ENCODE results near the gene FMR1.
A peak's percentile ranks its signal among the peaks of the same experiment; 100 is the strongest.

FMR1 gene

GRCh38 chrX:147916375-147916968, 4.8 kb downstream of the FMR1 start:
- H3K9ac ChIP-seq (ENCODE audit: low read length): no peak overlapping the region
- no peaks in the 10 kb centered on the region for H3K36me3 ChIP-seq (ENCODE audit: control insufficient read depth, insufficient read depth, low read length)
- no peaks in the 10 kb centered on the region for H3K9me3 ChIP-seq (ENCODE audit: control insufficient read depth, insufficient read depth, low read depth, low read length)
- peaks cover 39% of the 10 kb centered on the region for H3K4me1 ChIP-seq (ENCODE audit: control insufficient read depth, insufficient read depth, low read length)
- H3K27ac ChIP-seq (ENCODE audit: low read depth, low read length): 0 out of 2 replicates have a peak overlapping the region, but pooled peaks have one; percentile 26
- H3K27me3 ChIP-seq (ENCODE audit: control insufficient read depth, insufficient read depth, low read length): no peaks in the 10 kb centered on the region
- H3K4me3 ChIP-seq (ENCODE audit: low read depth, low read length): no peak overlapping the region

GRCh38 chrX:147917700-147918695, 6.3 kb downstream of the FMR1 start:
- H3K27me3 ChIP-seq (ENCODE audit: control insufficient read depth, insufficient read depth, low read length): no peaks in the 10 kb centered on the region
- H3K4me3 ChIP-seq (ENCODE audit: low read depth, low read length): no peak overlapping the region
- H3K4me1 ChIP-seq (ENCODE audit: control insufficient read depth, insufficient read depth, low read length): peaks cover 39% of the 10 kb centered on the region
- H3K9ac ChIP-seq (ENCODE audit: low read length): no peak overlapping the region
- H3K27ac ChIP-seq (ENCODE audit: low read depth, low read length): no peak overlapping the region
- H3K9me3 ChIP-seq (ENCODE audit: control insufficient read depth, insufficient read depth, low read depth, low read length): no peaks in the 10 kb centered on the region
- H3K36me3 ChIP-seq (ENCODE audit: control insufficient read depth, insufficient read depth, low read length): no peaks in the 10 kb centered on the region; the same call in 1 of the 2 replicates

GRCh38 chrX:147920161-147920666, 8.5 kb downstream of the FMR1 start:
- H3K36me3 ChIP-seq (ENCODE audit: control insufficient read depth, insufficient read depth, low read length): no peaks in the 10 kb centered on the region; the same call in 1 of the 2 replicates
- H3K9me3 ChIP-seq (ENCODE audit: control insufficient read depth, insufficient read depth, low read depth, low read length): no peaks in the 10 kb centered on the region
- H3K27me3 ChIP-seq (ENCODE audit: control insufficient read depth, insufficient read depth, low read length): no peaks in the 10 kb centered on the region
- no peak overlapping the region for H3K9ac ChIP-seq (ENCODE audit: low read length)
- H3K27ac ChIP-seq (ENCODE audit: low read depth, low read length): no peak overlapping the region
- peaks cover 31% of the 10 kb centered on the region for H3K4me1 ChIP-seq (ENCODE audit: control insufficient read depth, insufficient read depth, low read length)
- no peak overlapping the region for H3K4me3 ChIP-seq (ENCODE audit: low read depth, low read length)

DNA sequence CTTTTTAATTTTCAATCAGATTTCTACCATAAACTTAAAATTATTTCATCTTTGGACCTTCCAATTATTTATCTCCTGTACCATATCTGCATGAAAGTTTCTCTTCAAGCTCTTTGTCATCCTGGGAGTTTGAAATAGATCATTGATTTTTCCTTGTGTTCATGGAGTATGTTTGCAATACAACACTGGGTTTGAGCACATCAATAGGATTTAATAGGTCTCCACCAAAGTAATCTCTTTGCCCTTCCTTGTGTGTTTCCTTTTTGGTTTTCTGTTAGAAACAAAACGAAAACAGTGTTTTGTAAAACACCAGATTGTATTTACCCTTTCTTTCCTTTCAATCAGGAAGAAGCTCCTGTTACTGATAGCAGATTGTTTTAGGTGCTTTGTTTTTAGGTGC, 11.9 kb downstream of the FMR1 start:
- Histone ChIP-seq H3K27me3 (ENCODE audit: control insufficient read depth, insufficient read depth, low read length) (no peaks in the 10 kb centered on the region), H3K36me3 (ENCODE audit: control insufficient read depth, insufficient read depth, low read length) (peaks cover 26% of the 10 kb centered on the region), H3K9ac (ENCODE audit: low read length) (no peak overlapping the region), H3K9me3 (ENCODE audit: control insufficient read depth, insufficient read depth, low read depth, low read length) (no peaks in the 10 kb centered on the region), H3K4me3 (ENCODE audit: low read depth, low read length) (no peak overlapping the region), H3K4me1 (ENCODE audit: control insufficient read depth, insufficient read depth, low read length) (0 out of 2 replicates have a peak, but pooled peaks cover 8% of the 10 kb centered on the region), H3K27ac (ENCODE audit: low read depth, low read length) (no peak overlapping the region)

GRCh38 chrX:147927256-147927655, 15.5 kb downstream of the FMR1 start:
- Histone ChIP-seq H3K4me1 (ENCODE audit: control insufficient read depth, insufficient read depth, low read length) (no peaks in the 10 kb centered on the region), H3K27ac (ENCODE audit: low read depth, low read length) (no peak overlapping the region), H3K9ac (ENCODE audit: low read length) (no peak overlapping the region), H3K36me3 (ENCODE audit: control insufficient read depth, insufficient read depth, low read length) (peaks cover 60% of the 10 kb centered on the region), H3K9me3 (ENCODE audit: control insufficient read depth, insufficient read depth, low read depth, low read length) (no peaks in the 10 kb centered on the region), H3K4me3 (ENCODE audit: low read depth, low read length) (no peak overlapping the region), H3K27me3 (ENCODE audit: control insufficient read depth, insufficient read depth, low read length) (no peaks in the 10 kb centered on the region)

DNA sequence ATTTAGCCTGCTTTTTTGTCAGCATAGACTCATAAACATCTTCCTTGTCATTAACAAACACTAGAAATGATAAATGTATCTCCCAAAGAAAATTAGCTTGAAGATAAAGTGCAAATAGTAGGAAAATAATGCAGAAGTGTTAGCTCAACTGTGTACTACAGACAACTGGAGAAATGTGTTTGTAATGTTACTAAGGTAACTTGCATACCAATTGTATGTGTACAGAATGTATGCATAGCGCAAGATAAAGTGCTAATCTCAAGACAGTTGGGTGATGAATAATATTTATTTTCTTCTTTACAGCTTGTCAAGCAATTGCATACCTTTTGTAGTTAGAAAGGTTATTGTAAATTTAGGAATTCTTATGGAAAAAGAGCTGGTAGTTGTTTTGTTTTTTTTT, 22.1 kb downstream of the FMR1 start:
- Histone ChIP-seq H3K9me3 (ENCODE audit: control insufficient read depth, insufficient read depth, low read depth, low read length) (no peaks in the 10 kb centered on the region), H3K4me1 (ENCODE audit: control insufficient read depth, insufficient read depth, low read length) (no peaks in the 10 kb centered on the region), H3K27me3 (ENCODE audit: control insufficient read depth, insufficient read depth, low read length) (no peaks in the 10 kb centered on the region), H3K27ac (ENCODE audit: low read depth, low read length) (no peak overlapping the region), H3K4me3 (ENCODE audit: low read depth, low read length) (no peak overlapping the region), H3K9ac (ENCODE audit: low read length) (no peak overlapping the region), H3K36me3 (ENCODE audit: control insufficient read depth, insufficient read depth, low read length) (peaks cover 90% of the 10 kb centered on the region)

GRCh38 chrX:147935156-147935758, 23.5 kb downstream of the FMR1 start:
- H3K4me1 ChIP-seq (ENCODE audit: control insufficient read depth, insufficient read depth, low read length): no peaks in the 10 kb centered on the region

GRCh38 chrX:147945286-147945685, 33.6 kb downstream of the FMR1 start:
- Histone ChIP-seq H3K9ac (ENCODE audit: low read length) (no peak overlapping the region), H3K36me3 (ENCODE audit: control insufficient read depth, insufficient read depth, low read length) (peaks cover 84% of the 10 kb centered on the region), H3K4me1 (ENCODE audit: control insufficient read depth, insufficient read depth, low read length) (no peaks in the 10 kb centered on the region), H3K27ac (ENCODE audit: low read depth, low read length) (no peak overlapping the region), H3K9me3 (ENCODE audit: control insufficient read depth, insufficient read depth, low read depth, low read length) (no peaks in the 10 kb centered on the region), H3K27me3 (ENCODE audit: control insufficient read depth, insufficient read depth, low read length) (no peaks in the 10 kb centered on the region), H3K4me3 (ENCODE audit: low read depth, low read length) (no peak overlapping the region)

More at GRCh38 chrX:147935156-147935758, 23.5 kb downstream of the FMR1 start:
- H3K9me3 ChIP-seq (ENCODE audit: control insufficient read depth, insufficient read depth, low read depth, low read length): no peaks in the 10 kb centered on the region
- no peak overlapping the region for H3K4me3 ChIP-seq (ENCODE audit: low read depth, low read length)
- H3K36me3 ChIP-seq (ENCODE audit: control insufficient read depth, insufficient read depth, low read length): peaks cover 89% of the 10 kb centered on the region
- H3K27me3 ChIP-seq (ENCODE audit: control insufficient read depth, insufficient read depth, low read length): no peaks in the 10 kb centered on the region
- H3K9ac ChIP-seq (ENCODE audit: low read length): no peak overlapping the region
- H3K27ac ChIP-seq (ENCODE audit: low read depth, low read length): no peak overlapping the region

- H3K27ac ChIP-seq (ENCODE audit: low read depth, low read length): no peak overlapping the region
- H3K9ac ChIP-seq (ENCODE audit: low read length): no peak overlapping the region
- no peaks in the 10 kb centered on the region for H3K4me1 ChIP-seq (ENCODE audit: control insufficient read depth, insufficient read depth, low read length)
- H3K4me3 ChIP-seq (ENCODE audit: low read depth, low read length): no peak overlapping the region
- no peaks in the 10 kb centered on the region for H3K27me3 ChIP-seq (ENCODE audit: control insufficient read depth, insufficient read depth, low read length)
- peaks cover 54% of the 10 kb centered on the region for H3K36me3 ChIP-seq (ENCODE audit: control insufficient read depth, insufficient read depth, low read length)
- H3K9me3 ChIP-seq (ENCODE audit: control insufficient read depth, insufficient read depth, low read depth, low read length): no peaks in the 10 kb centered on the region
Observed at GRCh38 chrX:147948531-147948930, 36.8 kb downstream of the FMR1 start.

DNA sequence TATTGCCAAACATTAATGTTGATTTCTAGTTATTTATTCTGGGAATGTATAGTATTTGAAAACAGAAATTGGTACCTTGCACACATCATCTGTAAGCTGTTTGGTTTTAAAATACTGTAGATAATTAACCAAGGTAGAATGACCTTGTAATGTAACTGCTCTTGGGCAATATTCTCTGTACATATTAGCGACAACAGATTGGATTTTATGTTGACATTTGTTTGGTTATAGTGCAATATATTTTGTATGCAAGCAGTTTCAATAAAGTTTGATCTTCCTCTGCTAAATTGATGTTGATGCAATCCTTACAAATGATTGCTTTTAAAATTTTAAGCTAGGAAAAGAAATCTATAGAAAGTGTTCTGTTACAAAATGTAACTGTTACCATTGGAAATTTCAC, 38.6 kb downstream of the FMR1 start:
- Histone ChIP-seq H3K27me3 (ENCODE audit: control insufficient read depth, insufficient read depth, low read length) (no peaks in the 10 kb centered on the region), H3K9me3 (ENCODE audit: control insufficient read depth, insufficient read depth, low read depth, low read length) (no peaks in the 10 kb centered on the region), H3K36me3 (ENCODE audit: control insufficient read depth, insufficient read depth, low read length) (peaks cover 36% of the 10 kb centered on the region), H3K27ac (ENCODE audit: low read depth, low read length) (no peak overlapping the region), H3K4me3 (ENCODE audit: low read depth, low read length) (no peak overlapping the region), H3K4me1 (ENCODE audit: control insufficient read depth, insufficient read depth, low read length) (no peaks in the 10 kb centered on the region), H3K9ac (ENCODE audit: low read length) (no peak overlapping the region)

Measured in HUES6 (cell line).